OCI-LY1 (cell line): ENCODE results near the gene KCNJ15.

Experiments
- H2AFZ ChIP-seq: fragments of 200-600 bp; sonication (generic), shearing (Covaris generic); 2 replicates; pipeline ENCODE4 v1.6.0; 2014; ENCODE audit warnings: antibody characterized with exemption, mild to moderate bottlenecking, low read length
- H3F3A ChIP-seq: fragments of 200-600 bp; sonication (generic), shearing (Covaris generic); 2 replicates; pipeline ENCODE4 v1.6.0; 2014; ENCODE audit warnings: mild to moderate bottlenecking, antibody characterized with exemption, low read length, moderate library complexity; ENCODE audit not compliant: insufficient read depth
- H3K27ac ChIP-seq: fragments of 200-600 bp; sonication (generic); 2 replicates; pipeline ENCODE4 v1.5.1; 2014; ENCODE audit warnings: low read length, mixed run types, mild to moderate bottlenecking, low read depth; ENCODE audit not compliant: poor library complexity, severe bottlenecking
- H3K27me3 ChIP-seq: fragments of 200-600 bp; sonication (generic); 2 replicates; pipeline ENCODE4 v1.6.0; 2014; ENCODE audit warnings: antibody characterized with exemption, mild to moderate bottlenecking, low read length, moderate library complexity; ENCODE audit not compliant: insufficient read depth
- H3K36me3 ChIP-seq: fragments of 200-600 bp; sonication (generic); 2 replicates; pipeline ENCODE4 v1.6.1; 2014; ENCODE audit warnings: mild to moderate bottlenecking, antibody characterized with exemption, low read length, moderate library complexity, mixed read lengths; ENCODE audit not compliant: insufficient read depth
- H3K4me1 ChIP-seq: fragments of 200-600 bp; sonication (generic); 2 replicates; pipeline ENCODE4 v1.5.1; 2014; ENCODE audit warnings: mild to moderate bottlenecking, low read length, moderate library complexity; ENCODE audit not compliant: insufficient read depth, severe bottlenecking
- H3K4me2 ChIP-seq: fragments of 200-600 bp; sonication (generic), shearing (Covaris generic); 2 replicates; pipeline ENCODE4 v1.6.1; 2014; ENCODE audit warnings: low read length
- H3K4me3 ChIP-seq: fragments of 200-600 bp; sonication (generic); 2 replicates; pipeline ENCODE4 v1.5.1; 2014; ENCODE audit warnings: low read length, low read depth, mild to moderate bottlenecking, mixed read lengths; ENCODE audit not compliant: poor library complexity, severe bottlenecking
- H3K79me2 ChIP-seq: fragments of 200-600 bp; shearing (Covaris generic); 2 replicates; pipeline ENCODE4 v1.6.1; 2016; ENCODE audit warnings: mixed run types, low read length, mixed read lengths; ENCODE audit not compliant: insufficient read depth
- H3K9ac ChIP-seq: fragments of 200-600 bp; sonication (generic), shearing (Covaris generic); 2 replicates; pipeline ENCODE4 v1.6.1; 2014; ENCODE audit warnings: mild to moderate bottlenecking, low read length, mixed read lengths
- H3K9me2 ChIP-seq: fragments of 200-600 bp; sonication (generic), shearing (Covaris generic); 2 replicates; pipeline ENCODE4 v1.6.1; 2014; ENCODE audit warnings: low read depth, mild to moderate bottlenecking, low read length, mixed read lengths
- H3K9me3 ChIP-seq: fragments of 200-600 bp; shearing (Covaris generic); 2 replicates; pipeline ENCODE4 v1.6.1; 2014; ENCODE audit warnings: low read length, mixed read lengths
- H4K20me1 ChIP-seq: fragments of 200-600 bp; sonication (generic), shearing (Covaris generic); 2 replicates; pipeline ENCODE4 v1.6.0; 2016; ENCODE audit warnings: mild to moderate bottlenecking, low read length; ENCODE audit not compliant: insufficient read depth
- EZH2 ChIP-seq: fragments of 200-600 bp; sonication (generic), shearing (Covaris generic); IDR thresholded peaks from 2 replicates; pipeline ENCODE4 v1.8.0; 2017; ENCODE audit warnings: borderline replicate concordance, mixed run types, mild to moderate bottlenecking, antibody characterized with exemption, low read length, moderate library complexity, mixed read lengths
- TF ChIP-seq, protein P1 (sequence below): fragments of 200-600 bp; sonication (generic), shearing (Covaris generic); IDR thresholded peaks from 2 replicates; pipeline ENCODE4 v1.5.1; 2017; ENCODE audit warnings: mild to moderate bottlenecking, antibody characterized with exemption, low read length, moderate library complexity, mixed read lengths

Gene KCNJ15

DNA sequence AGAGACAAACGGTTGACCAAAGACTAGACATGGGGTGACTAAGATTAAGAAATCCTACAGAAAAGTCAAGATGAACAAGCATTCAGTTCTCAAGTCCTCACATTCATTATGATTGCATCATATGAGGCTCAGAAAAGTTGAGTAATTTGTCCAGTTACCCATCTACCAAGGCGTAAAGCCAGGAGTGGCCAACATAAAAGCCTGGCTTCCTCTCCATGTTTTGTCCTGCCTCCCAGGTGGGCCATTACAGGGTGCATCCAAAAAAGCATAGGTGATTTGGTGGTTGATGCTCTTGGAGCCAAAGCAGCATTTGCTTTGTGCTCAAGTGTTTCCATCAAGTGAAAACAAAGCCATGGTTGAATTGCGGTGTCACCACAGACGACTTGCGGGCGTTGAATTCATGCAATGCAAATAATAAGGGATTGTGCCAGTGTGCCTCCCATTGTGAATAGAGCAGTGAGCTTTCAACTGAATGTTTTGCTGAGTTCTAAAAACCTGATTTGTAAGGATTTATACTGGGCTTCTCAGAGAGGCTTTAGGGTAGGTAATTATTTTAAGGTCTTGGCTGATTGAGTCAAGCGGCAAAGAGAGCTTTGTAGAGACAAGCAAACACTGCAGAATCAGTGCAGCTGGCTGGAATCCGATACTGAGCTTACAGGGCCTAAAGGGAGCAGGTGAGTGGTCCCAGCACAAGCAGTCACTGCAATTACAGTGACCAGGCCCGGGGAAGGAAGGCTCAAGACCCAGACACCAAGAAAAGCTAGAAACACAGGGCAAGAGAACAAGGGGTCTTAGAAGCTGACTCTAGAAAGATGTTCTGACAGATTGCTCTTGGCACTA, 54.1 kb downstream of the KCNJ15 start:
- no peaks in the 10 kb centered on the region for H3K27me3 ChIP-seq
- TF ChIP-seq, protein P1, sequence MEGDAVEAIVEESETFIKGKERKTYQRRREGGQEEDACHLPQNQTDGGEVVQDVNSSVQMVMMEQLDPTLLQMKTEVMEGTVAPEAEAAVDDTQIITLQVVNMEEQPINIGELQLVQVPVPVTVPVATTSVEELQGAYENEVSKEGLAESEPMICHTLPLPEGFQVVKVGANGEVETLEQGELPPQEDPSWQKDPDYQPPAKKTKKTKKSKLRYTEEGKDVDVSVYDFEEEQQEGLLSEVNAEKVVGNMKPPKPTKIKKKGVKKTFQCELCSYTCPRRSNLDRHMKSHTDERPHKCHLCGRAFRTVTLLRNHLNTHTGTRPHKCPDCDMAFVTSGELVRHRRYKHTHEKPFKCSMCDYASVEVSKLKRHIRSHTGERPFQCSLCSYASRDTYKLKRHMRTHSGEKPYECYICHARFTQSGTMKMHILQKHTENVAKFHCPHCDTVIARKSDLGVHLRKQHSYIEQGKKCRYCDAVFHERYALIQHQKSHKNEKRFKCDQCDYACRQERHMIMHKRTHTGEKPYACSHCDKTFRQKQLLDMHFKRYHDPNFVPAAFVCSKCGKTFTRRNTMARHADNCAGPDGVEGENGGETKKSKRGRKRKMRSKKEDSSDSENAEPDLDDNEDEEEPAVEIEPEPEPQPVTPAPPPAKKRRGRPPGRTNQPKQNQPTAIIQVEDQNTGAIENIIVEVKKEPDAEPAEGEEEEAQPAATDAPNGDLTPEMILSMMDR, result no peak
- TF ChIP-seq EZH2, result no peak
- H3K9ac ChIP-seq, result no peak overlapping the region
- H3K27ac ChIP-seq, result no peak overlapping the region
- no peaks in the 10 kb centered on the region for H3K9me2 ChIP-seq
- no peaks in the 10 kb centered on the region for H4K20me1 ChIP-seq
- no peaks in the 10 kb centered on the region for H3K79me2 ChIP-seq
- no peak overlapping the region for H3K4me3 ChIP-seq
- no peak overlapping the region for H2AFZ ChIP-seq
- H3F3A ChIP-seq, result no peaks in the 10 kb centered on the region
- H3K4me2 ChIP-seq, result no peak overlapping the region
- H3K4me1 ChIP-seq, result no peaks in the 10 kb centered on the region
- H3K36me3 ChIP-seq, result no peaks in the 10 kb centered on the region
- no peaks in the 10 kb centered on the region for H3K9me3 ChIP-seq

DNA sequence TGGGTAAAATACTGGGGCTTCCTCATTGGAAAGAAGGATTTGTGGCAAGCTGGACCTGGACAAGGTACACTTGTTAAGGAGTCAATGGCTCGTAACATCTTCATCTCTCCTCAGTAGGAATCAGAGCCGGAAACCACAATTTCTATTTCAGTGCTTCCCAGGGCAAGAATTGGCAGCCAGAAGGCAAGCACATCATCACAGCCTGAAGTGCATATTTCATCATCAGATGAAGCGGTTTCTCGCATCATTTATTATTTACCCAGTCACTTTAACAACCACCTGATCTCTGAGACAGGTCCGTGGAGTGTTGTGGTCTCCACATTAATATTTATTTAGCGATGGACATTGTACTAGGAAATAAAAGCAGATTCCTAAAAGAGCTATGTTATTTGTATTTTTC, 55.0 kb downstream of the KCNJ15 start:
- no peak overlapping the region for H3K4me2 ChIP-seq
- H3K79me2 ChIP-seq, result no peaks in the 10 kb centered on the region
- no peak for TF ChIP-seq EZH2
- TF ChIP-seq, protein P1, result no peak
- no peak overlapping the region for H2AFZ ChIP-seq
- H3K9me3 ChIP-seq, result no peaks in the 10 kb centered on the region
- H3K9ac ChIP-seq, result no peak overlapping the region
- H3K36me3 ChIP-seq, result no peaks in the 10 kb centered on the region
- no peaks in the 10 kb centered on the region for H3K27me3 ChIP-seq
- H3F3A ChIP-seq, result no peaks in the 10 kb centered on the region
- H3K27ac ChIP-seq, result no peak overlapping the region
- no peaks in the 10 kb centered on the region for H3K4me1 ChIP-seq
- H4K20me1 ChIP-seq, result no peaks in the 10 kb centered on the region
- H3K4me3 ChIP-seq, result no peak overlapping the region
- H3K9me2 ChIP-seq, result no peaks in the 10 kb centered on the region

DNA sequence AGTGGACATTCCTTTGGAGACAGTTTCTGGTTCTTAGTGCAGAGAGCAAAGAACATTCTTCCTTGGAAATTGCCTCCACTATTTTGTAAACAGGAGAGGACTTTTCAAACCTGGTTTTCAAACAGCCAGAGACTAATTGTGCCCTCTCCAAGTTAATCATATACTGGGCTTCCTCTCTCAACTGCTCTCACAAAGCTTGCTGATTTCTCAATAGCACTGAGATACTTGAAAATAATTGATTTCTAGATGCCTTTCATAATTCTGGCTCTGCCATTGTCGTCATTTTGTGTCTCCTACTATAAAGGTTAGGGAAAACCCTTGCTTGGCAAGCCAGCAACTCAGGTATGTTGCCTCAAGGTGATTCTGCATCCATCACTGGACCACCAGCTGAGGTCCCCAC, 56.0 kb downstream of the KCNJ15 start:
- H3K4me3 ChIP-seq, result no peak overlapping the region
- no peak overlapping the region for H3K27ac ChIP-seq
- no peaks in the 10 kb centered on the region for H3K9me2 ChIP-seq
- H3K27me3 ChIP-seq, result no peaks in the 10 kb centered on the region
- no peaks in the 10 kb centered on the region for H4K20me1 ChIP-seq
- H3K9me3 ChIP-seq, result no peaks in the 10 kb centered on the region
- H3K4me1 ChIP-seq, result no peaks in the 10 kb centered on the region
- H3K9ac ChIP-seq, result no peak overlapping the region
- H3F3A ChIP-seq, result no peaks in the 10 kb centered on the region
- no peak overlapping the region for H2AFZ ChIP-seq
- no peak overlapping the region for H3K4me2 ChIP-seq
- H3K36me3 ChIP-seq, result no peaks in the 10 kb centered on the region
- no peak for TF ChIP-seq EZH2
- TF ChIP-seq, protein P1, result no peak
- no peaks in the 10 kb centered on the region for H3K79me2 ChIP-seq
